ENCODE data around the gene GSTT4. TPM values are rescaled to one million over a fixed set of nuclear protein-coding genes. Genes with fewer than 3 reads are reported as not detected.
"Not testable (repeated sequence)": the region's sequence is repeated elsewhere in the genome, so short reads cannot be mapped to it uniquely, and the experiment has no call there.

GSTT4 gene
- total RNA-seq, 2 donors from 2014 or later = not detected

- not testable (repeated sequence) for DNase-seq, ATAC-seq
- intact Hi-C loops (cut with DNase I) = loop anchor here in 1 of 2 donors (5.0 kb wide), 1 partner anchor 47 kb away; no protein-coding TSS in a partner anchor
Observed at GRCh38 chr22:23999779-24000178, 5.5 kb downstream of the GSTT4 start.

GRCh38 chr22:23997092-23997491 is 8.2 kb downstream of the GSTT4 start:
- intact Hi-C loops (cut with DNase I) = loop anchor here in 1 of 2 donors (5.0 kb wide), 1 partner anchor 45 kb away; no protein-coding TSS in a partner anchor
- ATAC-seq = no peak
- no peak for DNase-seq

GRCh38 chr22:23993581-23994177 is 11.6 kb downstream of the GSTT4 start:
- intact Hi-C loops (cut with DNase I); ATAC-seq; DNase-seq: not testable (repeated sequence)

GRCh38 chr22:23993080-23993479 is 12.2 kb downstream of the GSTT4 start:
- ATAC-seq; intact Hi-C loops (cut with DNase I); DNase-seq: not testable (repeated sequence)

- intact Hi-C loops (cut with DNase I) = loop anchor here in 1 of 2 donors (10.0 kb wide), 1 partner anchor 195 kb away; the partner anchor contains the start of gene SUSD2
- ATAC-seq = peak in 1 of 2 donors; percentile 30
- DNase-seq = not testable (repeated sequence)
Observed at GRCh38 chr22:23989583-23990244, 15.5 kb downstream of the GSTT4 start.

GRCh38 chr22:23986538-23987178 is 18.6 kb downstream of the GSTT4 start:
- DNase-seq, ATAC-seq: not testable (repeated sequence)
- intact Hi-C loops (cut with DNase I) = loop anchor here in 1 of 2 donors (10.0 kb wide), 1 partner anchor 198 kb away; the partner anchor contains the start of gene SUSD2

GRCh38 chr22:23986089-23986488 is 19.2 kb downstream of the GSTT4 start:
- intact Hi-C loops (cut with DNase I) = loop anchor here in 1 of 2 donors (10.0 kb wide), 1 partner anchor 199 kb away; the partner anchor contains the start of gene SUSD2
- not testable (repeated sequence) for DNase-seq, ATAC-seq

GRCh38 chr22:23984430-23984829 is 20.8 kb downstream of the GSTT4 start:
- no peak for DNase-seq
- intact Hi-C loops (cut with DNase I) = loop anchor here in 1 of 2 donors (10.0 kb wide), 1 partner anchor 200 kb away; the partner anchor contains the start of gene SUSD2
- ATAC-seq = no peak

GRCh38 chr22:23980567-23980966 is 24.7 kb downstream of the GSTT4 start:
- intact Hi-C loops (cut with DNase I) = loop anchor here in 1 of 2 donors (10.0 kb wide), 1 partner anchor 204 kb away; the partner anchor contains the start of gene SUSD2
- ATAC-seq, DNase-seq: not testable (repeated sequence)

GRCh38 chr22:23979557-23980240 is 25.6 kb downstream of the GSTT4 start, which contains the start of gene GSTT2:
GSTT2 (plus strand) TSS chr22:23980134.
- intact Hi-C loops (cut with DNase I) = loop anchor here in 1 of 2 donors (10.0 kb wide), 1 partner anchor 205 kb away; the partner anchor contains the start of gene SUSD2
- peak; percentile 95 to 97 for ATAC-seq
- not testable (repeated sequence) for DNase-seq

GRCh38 chr22:23977304-23977703 is 27.9 kb downstream of the GSTT4 start:
- intact Hi-C loops (cut with DNase I); ATAC-seq; DNase-seq: not testable (repeated sequence)

- intact Hi-C loops (cut with DNase I) = loop anchor here in 1 of 2 donors (5.0 kb wide), 1 partner anchor 48 kb away; no protein-coding TSS in a partner anchor
- not testable (repeated sequence) for DNase-seq
- peak; percentile 24 to 31 for ATAC-seq
Observed at GRCh38 chr22:23974836-23975352, 30.4 kb downstream of the GSTT4 start.

- not testable (repeated sequence) for DNase-seq
- intact Hi-C loops (cut with DNase I) = loop anchor here in 1 of 2 donors (5.0 kb wide), 1 partner anchor 47 kb away; no protein-coding TSS in a partner anchor
- ATAC-seq = peak; percentile 98 to 99
Observed at GRCh38 chr22:23974345-23974744, 30.9 kb downstream of the GSTT4 start, which contains the start of gene DDT. DDT (minus strand) TSS chr22:23974441; CDS start chr22:23974414, 27 bp downstream.

GRCh38 chr22:23971927-23972326 is 33.3 kb downstream of the GSTT4 start:
- intact Hi-C loops (cut with DNase I) = loop anchor here in 1 of 2 donors (5.0 kb wide), 1 partner anchor 45 kb away; no protein-coding TSS in a partner anchor
- not testable (repeated sequence) for ATAC-seq, DNase-seq

GRCh38 chr22:23970816-23971486 is 34.3 kb downstream of the GSTT4 start:
- ATAC-seq (no peak), DNase-seq (no peak)
- intact Hi-C loops (cut with DNase I) = loop anchor here in 1 of 2 donors (5.0 kb wide), 1 partner anchor 44 kb away; no protein-coding TSS in a partner anchor

- ATAC-seq (no peak), DNase-seq (no peak)
- intact Hi-C loops (cut with DNase I) = loop anchor here in 1 of 2 donors (5.0 kb wide), 1 partner anchor 43 kb away; no protein-coding TSS in a partner anchor
Observed at GRCh38 chr22:23970201-23970641, 35.0 kb downstream of the GSTT4 start.

- intact Hi-C loops (cut with DNase I) = loop anchor here in 1 of 2 donors (5.0 kb wide), 1 partner anchor 37 kb away; no protein-coding TSS in a partner anchor
- ATAC-seq = no peak
- DNase-seq = no peak
Observed at GRCh38 chr22:23969071-23969470, 36.2 kb downstream of the GSTT4 start.
